Measurements from ENCODE around the gene FREM1.

DNA sequence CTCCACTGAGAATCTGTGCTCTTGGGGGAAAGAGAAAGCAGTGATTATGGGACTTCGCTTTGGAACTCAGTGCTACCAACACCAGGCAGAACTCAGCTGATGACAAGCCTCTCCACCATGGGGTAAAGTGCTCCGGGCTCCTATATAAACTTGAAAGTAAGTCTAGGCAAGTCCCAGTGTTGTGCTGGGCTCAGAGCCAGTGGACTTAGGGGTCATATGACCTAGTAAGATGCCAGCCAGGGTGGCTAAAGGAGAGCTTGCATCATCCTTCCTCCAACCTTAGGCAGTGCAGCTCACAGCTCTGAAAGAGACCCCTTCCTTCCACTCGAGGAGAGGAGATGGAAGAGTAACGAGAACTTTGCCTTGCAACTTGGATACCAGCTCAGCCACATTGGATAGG lies 35.1 kb upstream of the FREM1 start:
- TF ChIP-seq SUZ12 (IDR thresholded peaks at IDR 0.05) (no peak), ARNT (IDR thresholded peaks at IDR 0.05) (no peak)
- TF ChIP-seq, protein P1, sequence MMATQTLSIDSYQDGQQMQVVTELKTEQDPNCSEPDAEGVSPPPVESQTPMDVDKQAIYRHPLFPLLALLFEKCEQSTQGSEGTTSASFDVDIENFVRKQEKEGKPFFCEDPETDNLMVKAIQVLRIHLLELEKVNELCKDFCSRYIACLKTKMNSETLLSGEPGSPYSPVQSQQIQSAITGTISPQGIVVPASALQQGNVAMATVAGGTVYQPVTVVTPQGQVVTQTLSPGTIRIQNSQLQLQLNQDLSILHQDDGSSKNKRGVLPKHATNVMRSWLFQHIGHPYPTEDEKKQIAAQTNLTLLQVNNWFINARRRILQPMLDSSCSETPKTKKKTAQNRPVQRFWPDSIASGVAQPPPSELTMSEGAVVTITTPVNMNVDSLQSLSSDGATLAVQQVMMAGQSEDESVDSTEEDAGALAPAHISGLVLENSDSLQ (IDR thresholded peaks at IDR 0.05): no peak

Data from HEK293T (cell line).